Aorta (tissue), 5 donors: ENCODE data around the gene SNX25. TPM values are rescaled to one million over a fixed set of nuclear protein-coding genes. Genes with fewer than 3 reads are reported as not detected.
"Not testable (repeated sequence)": the region's sequence is repeated elsewhere in the genome, so short reads cannot be mapped to it uniquely, and the experiment has no call there.

ENCODE experiments used
- ATAC-seq: fragments of 200-7000 bp; cut with Tn5 transposase; one replicate; pipeline ENCODE4 v1.9.1; 2022; ENCODE audit warnings: moderate library complexity; ENCODE audit not compliant: low FRiP score
- DNase-seq, 2 donors: peaks; one replicate each; pipeline ENCODE4 v3.0.0-alpha.2; 2020
- H3K27ac ChIP-seq, 2 donors: one replicate each; pipeline ENCODE4 v1.5.1; 2013; ENCODE audit warnings: low read length in 2 of 2, mild to moderate bottlenecking in 2 of 2, moderate library complexity in 2 of 2, control low read depth in 1 of 2, inconsistent platforms in 1 of 2, low read depth in 1 of 2
- H3K27me3 ChIP-seq, 2 donors: one replicate each; pipeline ENCODE4 v1.6.1; 2013; ENCODE audit warnings: control low read depth in 1 of 2, low read length in 1 of 2, mild to moderate bottlenecking in 1 of 2, moderate library complexity in 1 of 2; ENCODE audit not compliant: insufficient read depth in 2 of 2, control insufficient read depth in 1 of 2
- H3K36me3 ChIP-seq, 2 donors: one replicate each; pipeline ENCODE4 v1.6.1; 2013; ENCODE audit warnings: control low read depth in 1 of 2, low read length in 1 of 2, mild to moderate bottlenecking in 1 of 2; ENCODE audit not compliant: insufficient read depth in 2 of 2, control insufficient read depth in 1 of 2
- H3K4me1 ChIP-seq, 2 donors: one replicate each; pipeline ENCODE4 v1.6.1; 2013; ENCODE audit warnings: low read length in 2 of 2, control low read depth in 1 of 2, mild to moderate bottlenecking in 1 of 2, moderate library complexity in 1 of 2; ENCODE audit not compliant: insufficient read depth in 2 of 2, control insufficient read depth in 1 of 2
- H3K4me3 ChIP-seq, 2 donors: one replicate each; pipeline ENCODE4 v1.5.1; 2013; ENCODE audit warnings: low read length in 2 of 2, control low read depth in 1 of 2, mild to moderate bottlenecking in 1 of 2
- H3K9me3 ChIP-seq: one replicate; pipeline ENCODE4 v1.6.1; 2013; ENCODE audit warnings: mild to moderate bottlenecking, low read length; ENCODE audit not compliant: control insufficient read depth
- WGBS, 2 donors: extraction: QIAGEN DNeasy Blood & Tissue Kit; methylation state at CpG; one replicate each; pipeline ENCODE4 v1.1.7; 2013; 5-methylcytosine and 5-hydroxymethylcytosine counted together
- intact Hi-C, 2 donors: fragments of 100-400 bp; cut with DNase I; formaldehyde crosslinking; loops; one replicate each; pipeline versions ENCODE4 v1.14.2 to v1.15.0; 2022
- polyA plus RNA-seq, 2 donors: library from polyadenylated mRNA; stranded (reverse); fragments of 200-250 nt; gene quantifications; one replicate each; pipeline ENCODE4 v1.2.3, GENCODE V29; 2013
- total RNA-seq, 2 donors: library from RNA; stranded (reverse); fragmentation: NEBNext Ultra II Directional; extraction: Animal tissue kit (Norgen Biotek cat#: 25700); gene quantifications; one replicate each; pipeline ENCODE4 v1.2.1, GENCODE V29; 2021
- donor health status: healthy with polysubstance abuse.
- donor health status: Bipolar disorder and iron deficiency.
- donor health status: DM: no; HTN: no; CAD: no.
- donor health status: DM: no; HTN: no; CAD: no.
- donor health status: DM: yes; HTN: yes; CAD: no.

The SNX25 gene
- total and polyA plus RNA-seq, 4 donors, result 8.6 to 44.7 (median 24.5) TPM

GRCh38 chr4:185202984-185203485 lies 6.4 kb upstream of the SNX25 start:
- intact Hi-C loops, result loop anchor here in 1 of 2 donors (10.0 kb wide), 1 partner anchor 192 kb away; the partner anchor contains the start of genes ANKRD37 and LRP2BP
- 60 to 61% methylated on average over 8 of the region's 8 CpGs for WGBS, 2 donors

GRCh38 chr4:185203486-185204237 lies 5.7 kb upstream of the SNX25 start, which contains the start of gene CFAP97:
Gene CFAP97, minus strand, starts transcription at chr4:185204000. Its CDS starts 12,804 bp downstream, at chr4:185191196.
- peaks cover 0 to 2% of the 10 kb centered on the region in 2 donors for H3K4me1 ChIP-seq
- H3K4me3 ChIP-seq, result peak within 1 kb of the TSS; percentile 70 to 85
- no peaks in the 10 kb centered on the region for H3K9me3 ChIP-seq
- ATAC-seq, result peak; percentile 95
- DNase-seq, result peak; percentile 95 to 99
- WGBS, 2 donors, result 0 to 1% methylated on average over 82 to 103 of the region's 103 CpGs
- peak within 1 kb of the TSS; percentile 85 to 91 for H3K27ac ChIP-seq
- no peaks in the 10 kb centered on the region for H3K27me3 ChIP-seq
- no peaks in the 10 kb centered on the region for H3K36me3 ChIP-seq
- intact Hi-C loops, result loop anchor here in 1 of 2 donors (10.0 kb wide), 1 partner anchor 191 kb away; the partner anchor contains the start of genes ANKRD37 and LRP2BP

More at GRCh38 chr4:185202984-185203485, 6.4 kb upstream of the SNX25 start:
- DNase-seq (no peak), ATAC-seq (no peak)
- no peaks in the 10 kb centered on the region for H3K36me3 ChIP-seq
- no peaks in the 10 kb centered on the region for H3K27me3 ChIP-seq
- H3K27ac ChIP-seq, result peak overlapping the region; percentile 85 to 91
- no peaks in the 10 kb centered on the region for H3K9me3 ChIP-seq
- peak overlapping the region; percentile 70 to 85 for H3K4me3 ChIP-seq
- peaks cover 0 to 2% of the 10 kb centered on the region in 2 donors for H3K4me1 ChIP-seq

GRCh38 chr4:185204238-185204910 lies 5.0 kb upstream of the SNX25 start:
- Histone ChIP-seq H3K4me1 (peaks cover 0 to 2% of the 10 kb centered on the region in 2 donors), H3K36me3 (no peaks in the 10 kb centered on the region), H3K9me3 (no peaks in the 10 kb centered on the region), H3K4me3 (peak overlapping the region; percentile 70 to 82), H3K27me3 (no peaks in the 10 kb centered on the region), H3K27ac (peak overlapping the region in 1 of 2 donors; percentile 62)
- ATAC-seq (no peak), DNase-seq (no peak)
- intact Hi-C loops, result loop anchor here in 1 of 2 donors (10.0 kb wide), 1 partner anchor 190 kb away; the partner anchor contains the start of genes ANKRD37 and LRP2BP
- 3 to 4% methylated on average over 14 of the region's 14 CpGs for WGBS, 2 donors

GRCh38 chr4:185205073-185205472 lies 4.3 kb upstream of the SNX25 start:
- H3K9me3 ChIP-seq, H3K27ac ChIP-seq, H3K27me3 ChIP-seq, ATAC-seq, H3K36me3 ChIP-seq, H3K4me1 ChIP-seq, DNase-seq, H3K4me3 ChIP-seq: not testable (repeated sequence)
- 93 to 95% methylated on average over 13 of the region's 13 CpGs for WGBS, 2 donors
- intact Hi-C loops, result loop anchor here (5.0 to 10.0 kb wide), 2 partner anchors 190 to 397 kb away; partner anchors contain the start of genes ANKRD37 (in 1 of the 2) and LRP2BP (in 1 of the 2)

- intact Hi-C loops, result loop anchor here (5.0 to 10.0 kb wide), 2 partner anchors 189 to 396 kb away; partner anchors contain the start of genes ANKRD37 (in 1 of the 2) and LRP2BP (in 1 of the 2)
- Histone ChIP-seq H3K36me3 (no peaks in the 10 kb centered on the region), H3K27ac (no peak overlapping the region), H3K27me3 (no peaks in the 10 kb centered on the region), H3K9me3 (no peaks in the 10 kb centered on the region), H3K4me3 (no peak overlapping the region), H3K4me1 (peaks cover 0 to 2% of the 10 kb centered on the region in 2 donors)
- ATAC-seq (no peak), DNase-seq (no peak)
- WGBS, 2 donors, result 69 to 85% methylated on average over 8 of the region's 8 CpGs
Measured at GRCh38 chr4:185205697-185206342, 3.6 kb upstream of the SNX25 start.

GRCh38 chr4:185207466-185207865 lies 1.9 kb upstream of the SNX25 start:
- DNase-seq, result no peak
- H3K4me1 ChIP-seq, result peaks cover 2% of the 10 kb centered on the region in 2 donors
- no peaks in the 10 kb centered on the region for H3K27me3 ChIP-seq
- WGBS, 2 donors, result 90 to 92% methylated on average over 5 of the region's 5 CpGs
- no peak overlapping the region for H3K4me3 ChIP-seq
- intact Hi-C loops, result loop anchor here (5.0 to 10.0 kb wide), 2 partner anchors 187 to 395 kb away; partner anchors contain the start of genes ANKRD37 (in 1 of the 2) and LRP2BP (in 1 of the 2)
- no peak for ATAC-seq
- no peaks in the 10 kb centered on the region for H3K36me3 ChIP-seq
- H3K9me3 ChIP-seq, result no peaks in the 10 kb centered on the region
- no peak overlapping the region for H3K27ac ChIP-seq

- not testable (repeated sequence) for H3K4me1 ChIP-seq, H3K9me3 ChIP-seq, DNase-seq, H3K27me3 ChIP-seq, H3K36me3 ChIP-seq
- WGBS, 2 donors, result 1% methylated on average over 39 of the region's 39 CpGs; no CpG with 5 or more reads in 1 of the 2 donors
- peak; percentile 4 for ATAC-seq
- H3K27ac ChIP-seq, result peak overlapping the region; percentile 90 to 96
- H3K4me3 ChIP-seq, result peak overlapping the region; percentile 94 to 96
- intact Hi-C loops, result loop anchor here (2.0 to 10.0 kb wide), 4 partner anchors 185 to 393 kb away; partner anchors contain the start of genes ANKRD37 (in 2 of the 2) and LRP2BP (in 1 of the 2)
Measured at GRCh38 chr4:185209852-185210101, 379 bp downstream of the SNX25 start.
